C4-2B (cell line): ENCODE data around the gene TARP.
"Not testable (repeated sequence)": the region's sequence is repeated elsewhere in the genome, so short reads cannot be mapped to it uniquely, and the experiment has no call there.

Experiments
- ZFX ChIP-seq: fragments of 450-650 bp; IDR thresholded peaks from 2 replicates; pipeline ENCODE4 v1.6.1; 2017
- TF ChIP-seq, protein P1 (sequence below): fragments of 450-650 bp; conservative IDR thresholded peaks from 2 replicates; pipeline ENCODE4 v1.5.1; 2017; ENCODE audit warnings: mild to moderate bottlenecking

DNA sequence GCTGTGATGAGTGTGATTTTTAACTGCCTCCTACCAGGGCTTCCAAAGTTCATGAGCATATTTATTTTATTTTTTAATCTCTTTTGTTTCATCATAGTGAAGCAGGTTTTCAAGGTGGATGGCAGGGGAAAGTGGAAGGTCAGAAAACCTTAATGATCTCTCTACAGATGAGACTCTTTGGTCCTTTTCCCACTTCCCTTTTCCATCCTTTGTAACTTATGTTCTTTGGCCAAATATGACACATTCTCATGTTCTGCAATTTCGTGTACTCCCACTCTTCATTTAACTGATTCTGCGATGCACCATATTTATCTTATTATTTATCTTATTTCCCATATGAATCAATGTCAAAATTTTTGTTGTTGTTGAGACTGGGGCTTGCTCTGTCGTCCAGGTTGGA lies 7.5 kb downstream of the TARP start:
- TF ChIP-seq, protein P1, sequence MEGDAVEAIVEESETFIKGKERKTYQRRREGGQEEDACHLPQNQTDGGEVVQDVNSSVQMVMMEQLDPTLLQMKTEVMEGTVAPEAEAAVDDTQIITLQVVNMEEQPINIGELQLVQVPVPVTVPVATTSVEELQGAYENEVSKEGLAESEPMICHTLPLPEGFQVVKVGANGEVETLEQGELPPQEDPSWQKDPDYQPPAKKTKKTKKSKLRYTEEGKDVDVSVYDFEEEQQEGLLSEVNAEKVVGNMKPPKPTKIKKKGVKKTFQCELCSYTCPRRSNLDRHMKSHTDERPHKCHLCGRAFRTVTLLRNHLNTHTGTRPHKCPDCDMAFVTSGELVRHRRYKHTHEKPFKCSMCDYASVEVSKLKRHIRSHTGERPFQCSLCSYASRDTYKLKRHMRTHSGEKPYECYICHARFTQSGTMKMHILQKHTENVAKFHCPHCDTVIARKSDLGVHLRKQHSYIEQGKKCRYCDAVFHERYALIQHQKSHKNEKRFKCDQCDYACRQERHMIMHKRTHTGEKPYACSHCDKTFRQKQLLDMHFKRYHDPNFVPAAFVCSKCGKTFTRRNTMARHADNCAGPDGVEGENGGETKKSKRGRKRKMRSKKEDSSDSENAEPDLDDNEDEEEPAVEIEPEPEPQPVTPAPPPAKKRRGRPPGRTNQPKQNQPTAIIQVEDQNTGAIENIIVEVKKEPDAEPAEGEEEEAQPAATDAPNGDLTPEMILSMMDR: not testable (repeated sequence)
- not testable (repeated sequence) for TF ChIP-seq ZFX
